Stimulated activated CD8-positive, alpha-beta memory T cell treated with anti-CD3 and anti-CD28 coated beads, Interleukin-4, amount 100 ng/mL, for 4 hours (primary cell): Measurements from ENCODE around the gene GCH1.

Source experiments
- DNase-seq, 2 donors: peaks; one replicate each; pipeline ENCODE4 v3.0.0-alpha.2; 2020; ENCODE audit warnings: low read depth in 2 of 2, low spot score in 1 of 2

The GCH1 gene

DNA sequence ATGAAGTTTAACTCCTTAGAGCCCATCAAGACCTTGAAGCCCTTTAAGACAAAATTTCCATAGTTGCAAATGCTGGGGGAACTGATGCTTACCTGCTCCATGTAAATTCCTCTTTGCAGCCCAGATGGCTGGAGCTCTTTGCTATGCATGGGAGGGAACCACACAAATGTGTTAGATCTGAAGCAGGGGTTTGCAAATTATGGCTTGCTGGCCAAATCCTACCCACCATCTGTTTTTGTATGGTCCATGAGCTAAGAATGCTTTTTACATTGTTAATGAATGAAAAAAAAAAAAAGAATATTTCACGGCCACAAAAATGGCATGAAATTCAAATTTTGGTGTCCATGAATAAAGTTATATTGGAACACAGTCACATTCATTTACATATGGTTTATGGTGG lies 74.6 kb downstream of the GCH1 start:
- no peak for DNase-seq

DNA sequence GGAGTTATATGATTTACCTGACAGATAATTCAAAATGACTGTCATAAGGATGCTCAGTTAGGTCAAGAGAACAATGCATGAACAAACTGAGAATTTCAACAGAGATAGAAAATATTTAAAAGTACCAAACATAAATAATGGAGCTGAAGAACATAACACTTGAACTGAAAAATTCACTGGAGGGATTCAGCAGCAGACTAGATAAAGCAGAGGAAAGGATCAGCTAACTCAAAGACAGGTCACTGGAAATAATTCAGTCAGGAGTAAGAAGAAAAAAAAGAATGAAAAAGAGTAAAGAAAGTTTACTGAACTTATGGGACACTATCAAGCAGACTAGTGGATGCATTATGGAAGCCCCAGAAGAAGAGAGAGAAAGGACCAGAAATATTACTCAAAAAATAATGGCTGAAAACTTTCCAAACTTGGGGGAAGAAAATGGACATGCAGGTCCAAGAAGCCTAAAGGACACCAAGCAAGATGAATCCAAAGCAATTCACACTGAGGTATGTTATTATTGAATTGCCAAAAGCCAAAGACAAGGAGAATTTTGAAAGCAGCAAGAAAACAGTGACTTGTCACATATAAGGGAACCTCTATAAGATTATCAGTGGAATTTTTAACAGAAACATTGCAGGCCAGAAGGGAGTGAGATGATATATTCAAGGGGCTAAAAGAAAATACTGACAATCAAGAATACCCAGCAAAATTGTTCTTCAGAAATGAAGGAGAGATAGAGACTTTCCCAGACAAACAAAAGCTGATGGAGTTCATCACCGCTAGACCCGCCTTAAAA lies 78.7 kb downstream of the GCH1 start:
- DNase-seq: no peak

DNA sequence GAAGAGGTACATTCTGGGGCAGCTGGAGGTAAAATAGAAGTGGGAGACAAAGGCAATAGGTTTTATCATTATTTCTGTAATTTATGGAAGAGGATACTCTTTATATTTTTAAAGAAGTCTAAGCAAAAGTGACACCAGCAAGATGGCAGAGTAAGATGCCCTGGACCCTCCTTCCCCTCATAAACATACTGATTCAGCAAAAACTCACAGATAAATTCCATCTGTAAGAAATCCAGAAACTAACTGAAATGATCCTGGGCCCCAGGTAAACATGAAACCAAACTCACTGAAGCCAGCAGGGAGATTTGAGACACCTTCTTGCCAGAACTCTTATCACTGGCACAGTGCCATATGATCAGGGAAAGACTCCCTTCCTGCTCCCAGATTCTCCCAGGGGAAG lies 79.9 kb downstream of the GCH1 start:
- no peak for DNase-seq

DNA sequence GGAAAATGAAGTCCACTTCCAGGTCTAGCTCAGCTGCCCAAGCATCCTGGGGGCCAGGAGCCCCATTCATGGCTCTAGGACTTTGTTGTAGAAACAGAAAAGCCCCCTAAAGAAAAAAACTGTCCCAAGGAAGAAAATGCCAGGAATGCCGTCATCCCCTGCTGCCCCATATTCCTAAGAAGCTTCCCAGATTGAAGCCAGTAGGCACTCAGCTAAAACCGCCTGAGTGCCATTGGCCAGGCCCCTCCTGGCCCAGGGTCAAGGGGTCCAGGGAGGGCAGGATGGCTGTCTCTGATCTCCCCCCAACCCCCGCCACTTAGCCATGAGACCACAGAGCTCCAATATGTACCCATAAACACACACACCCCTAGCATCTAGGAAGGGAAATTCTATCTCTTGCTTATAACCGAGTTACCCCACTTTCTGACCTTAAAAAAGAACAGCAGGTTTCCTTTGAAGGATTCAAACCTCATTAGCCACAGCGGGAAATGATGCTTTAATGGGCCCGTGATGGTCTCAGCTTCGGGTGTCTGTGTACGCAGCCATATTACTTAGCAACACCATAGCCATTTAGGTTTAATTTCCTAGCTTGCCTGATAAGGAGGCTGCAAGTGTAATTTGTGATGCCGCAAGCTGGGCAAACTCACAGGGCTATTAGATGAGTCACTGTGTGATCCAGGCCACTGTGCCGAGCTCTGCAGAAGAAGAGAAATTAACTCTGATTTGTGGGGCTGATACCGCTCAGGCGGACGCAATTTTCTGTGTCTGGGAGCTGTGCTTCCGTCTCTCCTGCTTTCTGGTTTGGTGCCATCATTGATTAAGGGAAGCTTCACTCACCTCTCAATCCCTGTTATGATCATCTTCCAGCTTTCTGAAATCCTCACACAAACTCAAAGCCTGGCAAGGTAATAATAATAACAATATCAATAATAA lies 84.2 kb downstream of the GCH1 start:
- no peak for DNase-seq

DNA sequence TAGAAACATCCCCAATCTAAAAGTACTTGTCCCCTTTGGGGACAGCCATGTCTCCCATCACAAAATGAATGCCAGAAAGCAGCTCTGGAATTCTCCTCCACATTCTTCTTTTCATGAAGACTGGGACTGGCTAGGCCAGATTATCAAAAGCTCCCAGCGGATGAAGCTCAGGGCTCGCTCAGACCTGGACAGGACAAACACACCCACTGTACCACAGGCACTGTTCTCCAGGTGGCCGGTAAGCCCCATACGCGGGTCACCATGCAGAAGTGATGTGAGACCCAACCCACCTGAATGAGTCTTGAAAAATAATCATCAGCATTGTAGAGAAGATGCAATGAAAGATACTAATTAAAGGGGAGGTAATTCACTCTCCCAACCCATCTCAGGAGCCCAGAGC lies 85.1 kb downstream of the GCH1 start:
- DNase-seq: no peak

DNA sequence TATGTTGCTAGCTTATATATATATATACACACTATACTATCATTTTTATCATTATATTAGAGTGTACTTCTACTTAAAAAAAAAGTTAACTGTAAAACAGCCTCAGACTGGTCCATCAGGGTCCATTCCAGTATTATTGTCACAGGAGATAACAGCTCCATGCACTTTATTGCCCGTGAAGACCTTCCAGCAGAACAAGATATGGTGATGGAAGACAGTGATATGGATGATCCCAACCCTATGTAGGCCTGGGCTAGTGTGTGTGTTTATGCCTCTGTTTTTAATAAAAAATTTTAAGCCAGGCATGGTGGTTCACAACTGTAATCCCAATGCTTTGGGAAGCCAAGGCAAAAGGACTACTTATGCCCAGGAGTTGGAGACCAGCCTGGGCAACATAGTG lies 86.2 kb downstream of the GCH1 start:
- no peak for DNase-seq

DNA sequence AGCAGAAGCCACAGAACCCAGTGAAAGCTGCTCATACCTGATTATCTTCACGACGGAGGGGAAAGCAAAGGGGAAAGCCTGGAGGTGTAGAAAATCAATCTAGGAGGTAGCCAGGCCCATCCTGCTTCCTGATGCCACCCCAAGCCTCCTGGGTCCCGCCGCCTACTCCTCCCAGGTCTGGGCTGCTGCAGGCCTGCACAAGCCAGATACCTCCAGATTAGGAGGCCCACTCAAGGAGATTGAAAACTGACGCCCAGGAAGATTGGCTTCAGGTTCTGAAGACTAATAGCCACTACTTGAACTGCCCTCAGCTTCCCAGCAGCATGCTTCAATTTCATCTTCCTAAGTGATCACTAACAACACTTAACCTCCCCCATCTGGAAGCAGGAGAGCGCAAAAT lies 87.1 kb downstream of the GCH1 start:
- DNase-seq: no peak

DNA sequence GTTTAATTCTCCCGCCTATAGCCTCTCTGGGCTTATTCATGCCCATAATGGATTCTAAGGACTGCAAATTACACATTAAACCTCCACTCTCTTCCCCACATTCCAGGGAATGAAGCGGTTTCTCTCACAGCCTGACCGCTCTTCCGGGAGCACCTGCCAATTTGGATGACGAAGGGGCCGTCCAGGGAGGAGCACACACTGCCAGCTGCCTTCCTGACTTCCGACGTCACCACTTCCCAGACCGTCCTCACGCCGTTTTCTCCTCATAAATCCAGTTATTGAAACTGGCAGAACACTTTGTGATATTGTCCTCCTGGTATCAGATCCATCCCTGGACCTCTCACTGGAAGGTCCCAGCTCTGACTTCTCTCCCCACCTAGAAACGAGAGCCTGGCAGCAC lies 87.6 kb downstream of the GCH1 start:
- DNase-seq: no peak

DNA sequence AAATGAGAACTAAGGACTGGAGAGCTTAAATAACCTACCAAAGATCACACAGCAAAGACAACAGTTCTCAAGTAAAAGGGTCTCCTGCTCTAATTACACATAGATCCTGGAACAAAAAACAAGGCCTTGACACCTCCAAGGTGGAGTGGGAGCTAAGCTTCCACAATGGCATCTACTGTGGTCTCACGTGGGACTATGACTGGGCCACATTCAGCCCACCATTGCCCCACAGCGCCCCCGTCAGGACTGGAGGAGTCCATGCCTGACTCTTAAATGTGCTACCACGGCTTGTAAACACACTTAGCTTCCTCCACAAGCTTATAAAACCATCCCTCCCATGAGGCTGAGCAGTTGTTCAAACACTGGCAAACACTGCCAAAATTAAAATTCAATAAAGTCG lies 88.5 kb downstream of the GCH1 start:
- no peak for DNase-seq

DNA sequence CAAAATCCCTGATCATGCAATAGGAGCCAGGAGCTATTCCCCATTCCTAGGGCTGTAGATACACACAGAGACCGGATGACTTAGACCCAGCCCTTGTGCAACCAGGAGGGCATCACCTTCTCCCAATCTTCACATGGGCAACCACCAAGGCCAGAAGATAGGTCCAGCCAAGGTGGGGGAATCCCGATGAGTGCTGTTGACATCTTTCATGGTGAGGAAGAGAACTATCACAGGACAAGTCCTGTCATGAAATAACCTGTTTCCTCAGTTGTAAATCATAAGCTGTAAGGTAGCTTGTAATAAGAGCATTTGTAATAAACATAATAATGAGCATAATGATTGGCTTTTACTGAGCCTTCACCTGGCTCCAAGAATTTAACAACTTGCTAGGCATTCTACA lies 89.5 kb downstream of the GCH1 start:
- no peak for DNase-seq

DNA sequence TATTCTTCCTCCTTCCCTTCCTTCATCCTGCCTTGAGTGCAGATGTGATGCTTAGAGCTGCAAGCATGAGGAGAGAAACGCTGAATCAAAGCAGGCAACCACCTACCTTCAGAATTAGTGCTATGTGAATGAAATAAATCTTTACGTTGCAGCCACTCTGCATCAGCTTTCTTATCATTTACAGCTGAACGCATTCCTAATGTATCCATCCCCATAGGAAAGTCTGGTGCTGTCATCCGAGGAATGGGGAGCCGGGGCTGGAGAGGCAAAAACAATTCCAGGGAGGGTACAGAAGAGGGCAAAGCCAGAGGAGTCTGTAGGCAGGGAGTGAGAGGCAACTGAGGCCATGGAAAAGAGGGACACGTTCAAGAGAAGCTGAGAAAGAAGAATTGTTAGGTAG lies 90.0 kb downstream of the GCH1 start:
- DNase-seq: no peak

DNA sequence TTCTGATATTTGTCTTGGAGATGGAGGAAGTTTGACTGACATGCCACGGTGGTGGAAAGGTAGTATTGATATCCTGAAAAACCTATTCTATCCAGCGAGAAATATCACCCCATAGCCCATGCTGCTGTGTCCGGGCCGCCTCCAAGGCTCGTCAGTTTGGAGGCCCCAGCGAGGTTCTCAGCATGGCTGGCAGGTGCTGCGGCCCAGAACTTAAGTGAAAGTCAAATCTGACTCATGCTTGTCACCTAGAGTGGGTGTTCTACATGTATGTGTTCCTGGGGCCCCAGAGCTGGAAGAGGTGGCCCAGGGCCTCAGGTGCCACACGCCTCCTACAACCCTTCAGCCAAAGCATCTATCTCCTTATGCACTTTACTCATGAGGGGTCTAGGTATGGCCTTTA lies 92.9 kb downstream of the GCH1 start:
- DNase-seq: no peak

DNA sequence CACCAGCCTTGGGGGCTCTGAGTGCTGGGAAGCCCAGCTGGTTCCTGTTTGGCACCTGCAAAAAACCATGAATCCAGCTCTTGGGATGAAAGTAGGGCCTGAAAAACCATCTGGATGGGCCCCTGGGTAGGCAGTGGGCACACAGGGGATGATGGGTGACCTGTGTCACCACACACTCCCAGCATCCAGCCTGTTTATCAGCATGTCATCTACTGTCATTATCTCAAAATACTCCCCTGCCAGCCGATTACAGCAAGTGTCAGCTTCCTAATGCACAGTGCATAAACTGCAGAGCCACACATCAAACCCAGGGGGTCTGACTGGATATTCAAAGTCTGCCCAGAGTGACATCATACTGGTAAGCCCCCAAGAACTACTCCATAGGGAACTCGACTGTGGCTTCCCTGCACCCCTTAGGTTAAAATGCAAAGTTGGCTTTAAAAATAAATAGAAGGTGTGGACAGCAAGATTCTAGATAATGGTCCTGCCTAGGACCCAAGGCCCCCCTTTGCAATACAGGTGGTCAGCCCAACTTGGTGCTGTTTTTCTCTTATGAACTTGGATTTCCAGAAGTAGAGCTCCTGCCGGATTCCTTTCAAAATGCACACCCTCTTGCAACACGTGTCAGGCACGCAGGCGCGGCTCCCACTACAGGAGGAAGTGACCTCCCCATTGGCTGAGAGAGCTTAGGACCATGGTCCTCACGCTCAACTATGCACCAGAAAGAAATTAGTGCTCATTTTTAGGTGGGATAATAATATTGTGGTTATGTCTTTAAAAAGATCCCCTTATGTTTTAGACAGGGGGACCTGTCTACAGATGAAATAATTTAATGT lies 94.1 kb downstream of the GCH1 start:
- no peak for DNase-seq

DNA sequence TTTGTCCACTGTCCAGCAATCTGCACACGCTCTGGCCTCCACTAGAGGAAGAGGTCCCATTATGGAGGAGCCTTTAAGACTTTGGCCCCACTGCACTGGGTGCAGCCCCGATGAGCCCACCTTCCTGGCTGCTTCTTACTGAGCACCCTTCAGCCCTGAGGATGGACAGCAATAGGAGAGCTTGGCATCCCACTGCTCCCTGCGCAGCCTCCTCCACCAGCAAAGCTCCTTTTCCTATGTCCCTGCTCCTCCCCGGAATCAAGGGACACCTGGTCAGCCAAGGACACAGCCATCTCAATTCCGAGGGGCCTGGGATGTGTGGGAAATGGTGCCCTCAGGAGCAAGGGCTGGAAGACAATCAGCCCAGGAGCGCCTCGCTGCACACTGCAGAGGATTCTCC lies 94.7 kb downstream of the GCH1 start:
- DNase-seq: no peak

DNA sequence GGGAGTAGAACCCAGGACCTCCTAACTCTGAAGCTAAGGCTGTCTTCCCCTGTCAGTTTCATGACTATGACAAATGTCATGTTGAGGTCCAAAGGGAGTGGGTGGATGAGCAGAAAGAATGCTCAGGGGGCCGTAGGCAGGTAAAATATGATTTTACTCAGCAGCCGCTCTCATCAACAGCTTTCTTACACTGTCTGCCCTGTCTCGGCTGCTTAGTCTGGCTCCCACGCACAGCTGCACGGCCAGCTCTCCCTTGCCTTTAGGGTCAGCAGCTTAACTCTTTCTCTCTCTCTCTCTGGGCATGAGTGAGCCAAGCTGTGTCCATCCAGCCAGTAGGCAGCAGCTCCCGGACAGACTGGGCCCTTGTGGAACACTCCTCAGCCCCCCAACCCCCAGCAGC lies 95.2 kb downstream of the GCH1 start:
- no peak for DNase-seq

DNA sequence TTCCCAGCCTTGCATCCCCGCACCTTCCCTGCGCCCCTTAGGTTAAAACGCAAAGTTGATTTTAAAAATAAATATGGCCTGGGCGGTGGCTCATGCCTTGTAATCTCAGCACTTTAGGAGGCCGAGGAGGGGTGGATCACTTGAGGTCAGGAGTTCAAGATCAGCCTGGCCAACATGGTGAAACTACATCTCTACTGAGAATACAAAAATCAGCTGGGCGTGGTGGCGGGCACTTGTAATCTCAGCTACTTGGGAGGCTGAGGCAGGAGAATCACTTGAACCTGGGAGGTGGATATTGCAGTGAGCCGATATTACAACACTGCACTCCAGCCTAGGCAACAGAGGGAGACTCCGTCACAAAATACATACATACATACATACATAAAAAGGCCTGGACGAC lies 96.0 kb downstream of the GCH1 start:
- no peak for DNase-seq

DNA sequence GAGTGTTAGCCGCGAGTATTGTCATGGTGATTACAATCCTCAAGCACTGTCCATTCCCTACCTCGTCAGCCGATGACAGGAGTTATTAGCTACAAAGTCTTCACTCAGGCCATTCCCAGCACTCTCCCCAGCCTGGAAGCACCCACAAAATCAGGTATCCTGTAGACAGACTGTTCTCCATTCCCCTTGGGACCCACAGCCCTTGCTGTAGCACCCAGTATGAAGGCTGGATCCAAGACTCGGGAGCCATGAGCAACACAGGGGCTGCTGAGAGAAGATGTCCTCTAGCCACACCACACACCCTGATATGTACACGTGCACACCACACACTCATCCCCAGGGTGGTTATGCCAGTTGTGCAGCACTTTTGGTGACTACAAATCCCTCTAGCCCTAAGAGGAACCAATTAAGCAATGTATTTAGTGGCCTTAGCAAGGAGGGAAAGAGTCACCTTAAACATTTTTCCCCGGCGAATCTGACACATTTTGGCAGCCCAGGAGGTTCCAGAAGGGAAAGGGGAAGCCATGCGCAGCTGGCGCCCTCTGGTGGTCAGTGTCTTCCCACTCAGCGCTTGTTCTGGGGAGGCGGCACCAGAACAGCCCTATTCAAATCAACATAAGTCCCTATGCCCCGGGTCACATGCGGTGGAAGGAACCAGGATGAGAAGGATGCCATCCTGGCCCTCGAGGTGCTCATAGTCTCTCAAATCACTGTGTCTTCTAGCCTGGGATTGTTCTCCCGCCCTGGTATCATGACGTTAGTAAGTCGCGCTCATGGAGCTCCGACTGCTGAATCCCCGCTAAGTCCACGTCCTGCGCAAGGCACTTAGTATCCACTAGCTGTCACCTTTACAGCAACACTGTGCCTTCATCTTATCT lies 96.9 kb downstream of the GCH1 start:
- peak; percentile 34 to 57 for DNase-seq

DNA sequence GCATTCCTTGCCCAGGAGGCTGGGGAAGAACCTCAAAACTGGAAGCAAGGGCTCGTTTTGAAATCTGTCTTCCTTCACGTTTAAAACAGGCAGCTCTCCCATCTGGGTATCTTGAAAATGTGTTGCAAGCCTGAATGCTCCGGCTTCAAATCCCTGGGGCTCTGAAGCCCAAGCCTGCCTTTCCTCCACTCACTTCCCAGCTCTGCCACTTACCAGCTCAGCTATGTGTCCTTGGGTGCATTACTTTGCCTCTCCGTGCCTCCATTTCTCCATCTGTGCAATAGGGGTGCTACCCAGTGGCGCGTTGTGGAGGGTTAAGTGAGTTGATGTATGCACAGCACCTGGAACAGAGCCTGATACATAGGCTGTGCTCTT lies 97.6 kb downstream of the GCH1 start:
- no peak for DNase-seq

DNA sequence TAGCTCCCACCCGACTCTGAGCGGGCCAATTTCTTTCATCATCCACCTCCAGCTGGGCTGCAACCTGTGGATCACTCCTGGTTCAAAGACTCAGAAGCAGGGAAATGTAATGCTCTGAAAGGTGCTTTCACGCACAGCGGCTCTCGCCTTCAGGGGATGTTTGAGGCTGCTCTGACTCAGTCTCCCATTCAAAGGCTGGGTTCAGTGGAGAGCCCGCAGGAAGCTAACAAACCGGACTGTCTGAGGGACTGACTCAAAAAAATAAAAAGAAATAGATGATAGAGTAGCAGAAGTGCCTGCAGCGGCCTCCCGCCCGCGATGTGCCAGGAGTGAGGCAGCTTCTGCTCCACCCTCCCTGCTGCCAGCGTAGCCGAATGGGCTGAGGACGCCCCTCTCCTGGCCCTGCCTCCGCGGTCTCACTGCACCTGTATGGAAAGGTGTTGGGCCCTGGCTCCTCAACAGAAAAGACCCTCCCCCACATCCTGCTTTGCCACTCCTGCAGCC lies 98.0 kb downstream of the GCH1 start:
- no peak for DNase-seq

DNA sequence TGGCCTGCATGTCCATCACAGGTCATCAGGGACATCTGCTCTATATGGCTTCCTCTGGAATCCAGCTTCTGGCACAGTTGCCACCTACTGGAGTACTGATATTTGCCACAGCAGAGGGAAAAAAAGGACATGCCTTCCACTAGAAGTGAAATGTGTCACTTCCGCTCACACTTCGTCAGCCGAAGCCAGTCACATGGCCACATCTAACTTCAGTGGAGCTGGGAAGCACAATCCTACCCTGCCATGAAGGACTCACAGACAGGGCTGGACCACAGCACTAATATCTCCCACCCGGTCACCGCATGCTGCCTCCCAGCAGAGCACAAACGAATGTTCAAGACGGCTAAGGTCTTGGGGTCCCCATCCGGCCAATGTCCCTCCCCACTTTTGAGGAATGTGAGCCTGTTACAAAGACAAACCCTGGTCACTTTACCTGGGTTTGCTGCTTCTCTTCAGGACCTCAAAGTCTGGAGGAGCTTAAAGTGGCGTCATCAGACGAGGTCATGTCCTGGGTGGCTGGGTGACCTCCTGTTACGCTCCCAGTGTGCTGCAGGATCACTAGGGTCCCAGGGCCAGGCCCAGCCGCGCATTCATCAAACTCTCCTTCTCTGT lies 98.6 kb downstream of the GCH1 start:
- no peak for DNase-seq
